Epidermal melanocyte (primary cell): ENCODE data around the gene CFAP251.

Experiments used
- DNase-seq: peaks from one replicate; pipeline ENCODE4 v3.0.0; 2011; ENCODE audit warnings: low spot score; ENCODE audit not compliant: insufficient read length

Gene CFAP251

GRCh38 chr12:121943926-121944325, 25.5 kb downstream of the CFAP251 start:
- no peak for DNase-seq

- no peak for DNase-seq
Measured at GRCh38 chr12:121946313-121947025, 28.1 kb downstream of the CFAP251 start.

GRCh38 chr12:121947981-121948380, 29.6 kb downstream of the CFAP251 start:
- no peak for DNase-seq

- no peak for DNase-seq
Measured at GRCh38 chr12:121949648-121950397, 31.4 kb downstream of the CFAP251 start.

GRCh38 chr12:121953117-121953692, 34.8 kb downstream of the CFAP251 start:
- no peak for DNase-seq

GRCh38 chr12:121953695-121954094, 35.3 kb downstream of the CFAP251 start:
- DNase-seq, result no peak

GRCh38 chr12:121955258-121956237, 37.2 kb downstream of the CFAP251 start:
- DNase-seq, result no peak

- DNase-seq, result no peak
Measured at GRCh38 chr12:121957861-121958515, 39.6 kb downstream of the CFAP251 start.

GRCh38 chr12:121958541-121959240, 40.3 kb downstream of the CFAP251 start:
- DNase-seq, result no peak

GRCh38 chr12:121960541-121960940, 42.1 kb downstream of the CFAP251 start:
- DNase-seq, result no peak

- DNase-seq, result no peak
Measured at GRCh38 chr12:121961195-121961879, 42.9 kb downstream of the CFAP251 start.

- no peak for DNase-seq
Measured at GRCh38 chr12:121963341-121964018, 45.1 kb downstream of the CFAP251 start.

GRCh38 chr12:121964813-121965643, 46.6 kb downstream of the CFAP251 start:
- DNase-seq, result no peak

GRCh38 chr12:121966959-121967358, 48.6 kb downstream of the CFAP251 start:
- no peak for DNase-seq

- DNase-seq, result no peak
Measured at GRCh38 chr12:121968876-121969275, 50.5 kb downstream of the CFAP251 start.

- DNase-seq, result no peak
Measured at GRCh38 chr12:121969726-121970125, 51.3 kb downstream of the CFAP251 start.

- no peak for DNase-seq
Measured at GRCh38 chr12:121970581-121971300, 52.3 kb downstream of the CFAP251 start.
